Lung (tissue), 12 donors: ENCODE data around the gene RIGI. TPM values are rescaled to one million over a fixed set of nuclear protein-coding genes. Genes with fewer than 3 reads are reported as not detected.

Experiments
- ATAC-seq: fragments of 200-7000 bp; cut with Tn5 transposase; one replicate; pipeline ENCODE4 v1.9.1; 2020; ENCODE audit warnings: moderate number of reproducible peaks; ENCODE audit not compliant: insufficient read depth, low FRiP score
- DNase-seq, 3 donors: peaks; one replicate each; pipeline ENCODE4 v3.0.0-alpha.2; 2013 to 2017
- H3K27ac ChIP-seq, 2 donors: one replicate each; pipeline ENCODE4 v1.5.1; 2013; ENCODE audit warnings: mild to moderate bottlenecking in 2 of 2, moderate library complexity in 2 of 2, control low read depth in 1 of 2, inconsistent platforms in 1 of 2, low read depth in 1 of 2, low read length in 1 of 2
- H3K27me3 ChIP-seq, 3 donors: one replicate each; pipeline ENCODE4 v1.5.1; 2013; ENCODE audit warnings: low read length in 2 of 3; ENCODE audit not compliant: control insufficient read depth in 3 of 3, insufficient read depth in 3 of 3
- H3K36me3 ChIP-seq, 4 donors: one replicate each; pipeline ENCODE4 v1.5.1; 2013; ENCODE audit warnings: low read length in 4 of 4, mild to moderate bottlenecking in 1 of 4, moderate library complexity in 1 of 4; ENCODE audit not compliant: control insufficient read depth in 4 of 4, insufficient read depth in 4 of 4
- H3K4me1 ChIP-seq, 5 donors: one replicate each; pipeline ENCODE4 v1.5.1; 2013; ENCODE audit warnings: low read length in 5 of 5, mild to moderate bottlenecking in 2 of 5, moderate library complexity in 1 of 5; ENCODE audit not compliant: control insufficient read depth in 5 of 5, insufficient read depth in 5 of 5
- H3K4me3 ChIP-seq: one replicate; pipeline ENCODE4 v1.5.1; 2013; ENCODE audit warnings: mild to moderate bottlenecking, control low read depth, moderate library complexity
- H3K9ac ChIP-seq, 2 donors: one replicate each; pipeline ENCODE4 v1.5.1; 2013; ENCODE audit warnings: low read length in 2 of 2, control low read depth in 1 of 2; ENCODE audit not compliant: insufficient read depth in 1 of 2
- H3K9me3 ChIP-seq, 4 donors: one replicate each; pipeline ENCODE4 v1.5.1; 2013; ENCODE audit warnings: low read length in 3 of 4, mild to moderate bottlenecking in 1 of 4, moderate library complexity in 1 of 4; ENCODE audit not compliant: control insufficient read depth in 4 of 4, insufficient read depth in 3 of 4
- WGBS, 2 donors: extraction: QIAGEN DNeasy Blood & Tissue Kit; methylation state at CpG; one replicate each; pipeline ENCODE4 v1.1.7; 2013; 5-methylcytosine and 5-hydroxymethylcytosine counted together
- polyA plus RNA-seq, 2 donors: library from polyadenylated mRNA; stranded (reverse); fragments of 200-250 nt; gene quantifications; one replicate each; pipeline ENCODE4 v1.2.1, GENCODE V29; 2013
- total RNA-seq, 2 donors: library from RNA; depleted of rRNA in 1 of 2; stranded (reverse); fragments of >200 nt in 1 of 2; gene quantifications; one replicate each; pipeline ENCODE4 v1.2.1, GENCODE V29; 2014 to 2021
- TF ChIP-seq, protein P1 (sequence below): IDR thresholded peaks from 2 replicates; pipeline ENCODE4 v1.5.1; 2012; ENCODE audit warnings: mild to moderate bottlenecking; ENCODE audit errors: control extremely low read depth, extremely low read depth
- donor health status: control.
- donor health status: control.
- donor health status: Bipolar disorder and iron deficiency.
- donor health status: healthy.
- donor health status: DM: yes; HTN: yes; CAD: no.

RIGI gene
- total and polyA plus RNA-seq, 4 donors: 4.8 to 17.9 (median 8.8) TPM

DNA sequence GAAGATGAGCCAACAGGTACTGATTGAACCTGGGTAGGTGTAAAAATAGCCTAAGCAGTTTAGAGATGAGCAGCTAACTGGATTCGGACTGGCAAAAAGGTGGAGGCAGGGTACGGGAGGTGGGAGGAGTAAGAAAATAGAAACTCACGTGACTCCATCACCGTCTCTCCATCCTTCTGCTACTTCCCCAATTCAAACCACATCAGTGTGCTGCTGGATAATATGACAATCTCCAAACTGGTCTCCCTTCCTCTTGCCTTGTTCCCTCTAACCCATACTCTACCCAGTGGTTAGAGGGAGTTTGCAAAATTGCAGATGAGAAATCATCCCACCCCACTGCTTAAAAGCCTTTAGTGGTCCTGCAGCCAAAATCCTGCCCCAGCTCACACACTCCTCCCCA, 42.7 kb downstream of the RIGI start:
- Histone ChIP-seq H3K4me3 (no peak overlapping the region), H3K27ac (no peak overlapping the region), H3K4me1 (no peaks in the 10 kb centered on the region), H3K9me3 (no peaks in the 10 kb centered on the region), H3K9ac (no peak overlapping the region), H3K36me3 (peaks cover 15 to 38% (median 31%) of the 10 kb centered on the region in 4 donors), H3K27me3 (no peaks in the 10 kb centered on the region)
- no peak for ATAC-seq
- TF ChIP-seq, protein P1, sequence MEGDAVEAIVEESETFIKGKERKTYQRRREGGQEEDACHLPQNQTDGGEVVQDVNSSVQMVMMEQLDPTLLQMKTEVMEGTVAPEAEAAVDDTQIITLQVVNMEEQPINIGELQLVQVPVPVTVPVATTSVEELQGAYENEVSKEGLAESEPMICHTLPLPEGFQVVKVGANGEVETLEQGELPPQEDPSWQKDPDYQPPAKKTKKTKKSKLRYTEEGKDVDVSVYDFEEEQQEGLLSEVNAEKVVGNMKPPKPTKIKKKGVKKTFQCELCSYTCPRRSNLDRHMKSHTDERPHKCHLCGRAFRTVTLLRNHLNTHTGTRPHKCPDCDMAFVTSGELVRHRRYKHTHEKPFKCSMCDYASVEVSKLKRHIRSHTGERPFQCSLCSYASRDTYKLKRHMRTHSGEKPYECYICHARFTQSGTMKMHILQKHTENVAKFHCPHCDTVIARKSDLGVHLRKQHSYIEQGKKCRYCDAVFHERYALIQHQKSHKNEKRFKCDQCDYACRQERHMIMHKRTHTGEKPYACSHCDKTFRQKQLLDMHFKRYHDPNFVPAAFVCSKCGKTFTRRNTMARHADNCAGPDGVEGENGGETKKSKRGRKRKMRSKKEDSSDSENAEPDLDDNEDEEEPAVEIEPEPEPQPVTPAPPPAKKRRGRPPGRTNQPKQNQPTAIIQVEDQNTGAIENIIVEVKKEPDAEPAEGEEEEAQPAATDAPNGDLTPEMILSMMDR: no peak
- WGBS, 2 donors: 57 to 71% methylated on average over 4 of the region's 4 CpGs
- no peak for DNase-seq

Other genes with a start within 250 kb of the RIGI start
- 10 to 100 TPM; 24.7 to 47.1 TPM for gene ACO1, start 141.6 kb downstream of the RIGI start, total RNA-seq
- 10 to 100 TPM; 12.5 to 19.0 TPM for gene ACO1, start 141.6 kb downstream of the RIGI start, polyA plus RNA-seq
- gene SMIM27, start 26.1 kb upstream of the RIGI start, total RNA-seq: 10 to 100 TPM in 1 of 2 donors, 1 to 10 TPM in 1; 7.7 to 12.1 TPM
- gene SMIM27, start 26.1 kb upstream of the RIGI start, polyA plus RNA-seq: 10 to 100 TPM in 1 of 2 donors, 1 to 10 TPM in 1; 5.3 to 13.5 TPM
- 10 to 100 TPM; 11.3 to 31.4 TPM for gene TOPORS, start 26.4 kb upstream of the RIGI start, total RNA-seq
- gene TOPORS, start 26.4 kb upstream of the RIGI start, polyA plus RNA-seq: 1 to 10 TPM; 6.3 to 7.1 TPM
- gene NDUFB6, start 47.0 kb upstream of the RIGI start, total RNA-seq: 10 to 100 TPM; 40.6 to 48.6 TPM
- 10 to 100 TPM; 34.4 to 43.9 TPM for gene NDUFB6, start 47.0 kb upstream of the RIGI start, polyA plus RNA-seq
- under 1 TPM in 1 of 2 donors, not detected in 1; 0.03 TPM for gene TAF1L, start 109.5 kb upstream of the RIGI start, total RNA-seq
- gene TAF1L, start 109.5 kb upstream of the RIGI start, polyA plus RNA-seq: under 1 TPM in 1 of 2 donors, not detected in 1; 0.01 TPM